Mesothelial cell of epicardium (in vitro differentiated cells): ENCODE data around the gene PNP. TPM values are rescaled to one million over a fixed set of nuclear protein-coding genes. Genes with fewer than 3 reads are reported as not detected.
"Not testable (repeated sequence)": the region's sequence is repeated elsewhere in the genome, so short reads cannot be mapped to it uniquely, and the experiment has no call there.

Experiments
- DNase-seq, 2 experiments: peaks; one replicate each; pipeline ENCODE4 v3.0.0; 2021; ENCODE audit warnings: low spot score in 2 of 2; ENCODE audit not compliant: unreplicated experiment in 2 of 2
- H3K27ac Mint-ChIP-seq: 2 replicates; pipeline ENCODE4 v1.8.0; 2021; ENCODE audit warnings: mixed read lengths
- H3K27me3 Mint-ChIP-seq: 2 replicates; pipeline ENCODE4 v1.8.0; 2021; ENCODE audit warnings: low read depth, mixed read lengths
- H3K36me3 Mint-ChIP-seq: 2 replicates; pipeline ENCODE4 v1.8.0; 2021; ENCODE audit warnings: mixed read lengths
- H3K4me1 Mint-ChIP-seq: 2 replicates; pipeline ENCODE4 v1.8.0; 2021; ENCODE audit warnings: mixed read lengths
- H3K4me3 Mint-ChIP-seq: 2 replicates; pipeline ENCODE4 v1.8.0; 2021; ENCODE audit warnings: mild to moderate bottlenecking, moderate library complexity, mixed read lengths
- H3K9me3 Mint-ChIP-seq: 2 replicates; pipeline ENCODE4 v1.8.0; 2021; ENCODE audit warnings: mixed read lengths
- total RNA-seq: library from RNA; stranded (reverse); gene quantifications from 3 replicates; pipeline ENCODE4 v1.2.1, GENCODE V29; 2021
- TF ChIP-seq, protein P1 (sequence below): fragments of 200-600 bp; sonication (generic); IDR thresholded peaks from one replicate; pipeline ENCODE4 v1.5.0; 2021; ENCODE audit warnings: antibody characterized with exemption; ENCODE audit not compliant: unreplicated experiment

Gene PNP
- total RNA-seq, 1 donor from 2014 or later = 10.3 TPM

DNA sequence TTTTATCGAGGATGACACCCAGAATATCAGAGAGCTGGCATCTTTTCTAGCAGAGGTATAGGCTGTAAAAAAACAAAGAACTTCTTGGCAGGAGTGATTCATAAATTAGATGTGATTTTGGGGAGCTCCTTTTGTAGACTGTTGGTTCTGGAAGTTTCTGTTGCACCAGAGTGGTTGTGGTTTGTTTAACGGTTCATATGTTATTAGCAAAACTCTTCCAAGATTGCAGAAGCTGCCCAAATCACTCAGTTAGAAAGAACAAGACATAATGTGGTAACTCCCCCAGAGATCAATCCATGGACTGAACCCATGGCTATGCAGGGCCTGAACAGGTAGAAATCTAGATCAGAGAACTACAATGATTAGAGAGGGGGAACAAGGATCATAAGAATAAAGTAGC lies 29.4 kb downstream of the PNP start:
- Mint-ChIP-seq H3K27ac (no peak overlapping the region), H3K4me3 (no peak overlapping the region), H3K27me3 (no peaks in the 10 kb centered on the region), H3K9me3 (no peaks in the 10 kb centered on the region), H3K4me1 (peaks cover 1% of the 10 kb centered on the region), H3K36me3 (no peaks in the 10 kb centered on the region)
- TF ChIP-seq, protein P1, sequence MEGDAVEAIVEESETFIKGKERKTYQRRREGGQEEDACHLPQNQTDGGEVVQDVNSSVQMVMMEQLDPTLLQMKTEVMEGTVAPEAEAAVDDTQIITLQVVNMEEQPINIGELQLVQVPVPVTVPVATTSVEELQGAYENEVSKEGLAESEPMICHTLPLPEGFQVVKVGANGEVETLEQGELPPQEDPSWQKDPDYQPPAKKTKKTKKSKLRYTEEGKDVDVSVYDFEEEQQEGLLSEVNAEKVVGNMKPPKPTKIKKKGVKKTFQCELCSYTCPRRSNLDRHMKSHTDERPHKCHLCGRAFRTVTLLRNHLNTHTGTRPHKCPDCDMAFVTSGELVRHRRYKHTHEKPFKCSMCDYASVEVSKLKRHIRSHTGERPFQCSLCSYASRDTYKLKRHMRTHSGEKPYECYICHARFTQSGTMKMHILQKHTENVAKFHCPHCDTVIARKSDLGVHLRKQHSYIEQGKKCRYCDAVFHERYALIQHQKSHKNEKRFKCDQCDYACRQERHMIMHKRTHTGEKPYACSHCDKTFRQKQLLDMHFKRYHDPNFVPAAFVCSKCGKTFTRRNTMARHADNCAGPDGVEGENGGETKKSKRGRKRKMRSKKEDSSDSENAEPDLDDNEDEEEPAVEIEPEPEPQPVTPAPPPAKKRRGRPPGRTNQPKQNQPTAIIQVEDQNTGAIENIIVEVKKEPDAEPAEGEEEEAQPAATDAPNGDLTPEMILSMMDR = no peak
- DNase-seq = no peak

DNA sequence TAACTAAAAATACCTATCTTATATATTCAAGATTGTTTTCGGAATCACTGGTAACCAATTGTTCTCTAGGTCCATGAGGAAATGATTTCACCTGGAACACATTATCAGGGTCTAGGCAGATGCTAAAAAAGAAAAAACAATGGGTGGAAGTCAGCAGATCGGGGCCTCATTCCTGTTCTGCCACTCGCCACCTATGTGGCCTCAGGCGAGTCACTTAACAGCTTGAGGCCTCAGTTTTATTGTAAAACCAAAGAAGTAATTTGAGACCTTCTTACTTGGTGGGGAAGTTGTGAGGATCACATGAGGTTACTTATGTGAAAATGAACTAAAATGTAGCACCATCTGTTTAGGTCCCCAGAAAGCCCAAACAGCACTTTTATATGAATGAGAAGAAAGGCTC lies 29.9 kb downstream of the PNP start:
- H3K27ac Mint-ChIP-seq = no peak overlapping the region
- H3K9me3 Mint-ChIP-seq = no peaks in the 10 kb centered on the region
- H3K4me3 Mint-ChIP-seq = no peak overlapping the region
- no peaks in the 10 kb centered on the region for H3K27me3 Mint-ChIP-seq
- DNase-seq = no peak
- TF ChIP-seq, protein P1 = no peak
- no peaks in the 10 kb centered on the region for H3K36me3 Mint-ChIP-seq
- peaks cover 1% of the 10 kb centered on the region for H3K4me1 Mint-ChIP-seq

DNA sequence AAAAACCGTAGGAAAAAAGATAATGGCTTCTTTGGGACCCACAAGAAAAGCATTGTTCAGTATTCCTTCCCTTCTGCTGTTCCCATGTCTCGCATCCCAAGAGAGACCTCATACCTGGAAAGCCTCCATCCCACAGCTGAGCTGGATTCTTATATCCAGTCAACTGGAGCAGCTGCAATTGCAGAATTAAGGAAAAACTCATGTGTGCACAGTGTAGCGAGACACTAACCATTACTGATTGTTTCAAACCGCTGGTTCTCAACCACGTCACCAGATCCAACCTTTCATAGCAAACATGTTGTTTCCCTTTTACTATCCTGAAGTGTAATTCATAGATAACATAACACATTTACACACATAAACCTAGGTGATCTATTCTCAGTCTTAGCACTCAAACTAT lies 30.7 kb downstream of the PNP start:
- Mint-ChIP-seq H3K27me3 (no peaks in the 10 kb centered on the region), H3K36me3 (no peaks in the 10 kb centered on the region), H3K4me3 (no peak overlapping the region), H3K27ac (no peak overlapping the region), H3K4me1 (peaks cover 1% of the 10 kb centered on the region), H3K9me3 (no peaks in the 10 kb centered on the region)
- TF ChIP-seq, protein P1 = no peak
- no peak for DNase-seq

DNA sequence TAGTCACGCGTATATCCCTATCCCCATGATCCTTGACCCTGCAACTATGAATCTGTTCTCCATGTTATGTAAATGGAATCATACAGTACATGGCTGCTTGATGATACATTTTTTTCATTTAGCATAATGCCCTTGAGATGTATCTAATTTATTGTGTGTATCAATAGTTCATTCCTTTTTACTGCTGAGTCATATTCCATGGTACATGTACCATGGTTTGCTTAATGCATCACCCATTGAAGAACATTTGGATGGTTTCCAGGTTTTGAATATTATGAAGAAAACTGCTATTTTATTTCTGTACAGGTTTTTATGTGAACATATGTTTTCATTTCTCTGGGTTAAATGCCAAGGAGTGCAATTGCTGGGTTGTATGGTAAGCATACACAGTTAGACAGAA lies 32.1 kb downstream of the PNP start:
- TF ChIP-seq, protein P1 = no peak
- Mint-ChIP-seq H3K4me3 (no peak overlapping the region), H3K36me3 (no peaks in the 10 kb centered on the region), H3K27me3 (no peaks in the 10 kb centered on the region), H3K9me3 (no peaks in the 10 kb centered on the region), H3K4me1 (peaks cover 1% of the 10 kb centered on the region), H3K27ac (no peak overlapping the region)
- no peak for DNase-seq

DNA sequence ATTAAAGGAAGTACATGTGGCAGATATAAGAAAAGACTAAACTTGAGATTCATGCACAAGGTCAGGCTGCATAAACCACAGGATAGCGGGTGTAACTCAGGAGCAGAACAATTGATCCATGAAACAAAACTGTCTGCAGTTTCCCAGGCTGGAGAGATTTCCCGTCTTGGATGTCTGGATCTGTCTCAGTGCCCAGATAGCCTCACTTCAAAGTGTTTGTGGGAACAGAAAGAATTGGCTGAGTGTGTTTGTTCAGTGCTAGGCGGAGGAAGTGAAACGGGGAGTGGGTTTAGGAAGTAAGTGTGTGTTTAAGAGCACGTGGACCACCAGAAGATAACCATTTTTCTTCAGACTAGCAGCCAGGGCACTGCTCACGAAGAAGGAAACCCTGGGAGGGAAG lies 34.7 kb downstream of the PNP start:
- no peak overlapping the region for H3K4me3 Mint-ChIP-seq
- TF ChIP-seq, protein P1 = no peak
- H3K4me1 Mint-ChIP-seq = no peaks in the 10 kb centered on the region
- H3K27ac Mint-ChIP-seq = no peak overlapping the region
- H3K9me3 Mint-ChIP-seq = no peaks in the 10 kb centered on the region
- no peaks in the 10 kb centered on the region for H3K27me3 Mint-ChIP-seq
- no peak for DNase-seq
- no peaks in the 10 kb centered on the region for H3K36me3 Mint-ChIP-seq

DNA sequence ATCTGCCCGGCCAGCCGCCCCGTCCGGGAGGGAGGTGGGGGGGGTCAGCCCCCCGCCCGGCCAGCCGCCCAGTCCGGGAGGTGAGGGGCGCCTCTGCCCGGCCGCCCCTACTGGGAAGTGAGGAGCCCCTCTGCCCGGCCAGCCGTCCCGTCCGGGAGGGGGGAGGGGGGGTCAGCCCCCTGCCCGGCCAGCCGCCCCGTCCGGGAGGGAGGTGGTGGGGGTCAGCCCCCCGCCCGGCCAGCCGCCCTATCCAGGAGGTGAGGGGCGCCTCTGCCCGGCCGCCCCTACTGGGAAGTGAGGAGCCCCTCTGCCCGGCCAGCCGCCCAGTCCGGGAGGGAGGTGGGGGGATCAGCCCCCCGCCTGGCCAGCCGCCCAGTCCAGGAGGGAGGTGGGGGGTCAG lies 37.1 kb downstream of the PNP start:
- H3K4me3 Mint-ChIP-seq, H3K36me3 Mint-ChIP-seq, H3K4me1 Mint-ChIP-seq: not testable (repeated sequence)

DNA sequence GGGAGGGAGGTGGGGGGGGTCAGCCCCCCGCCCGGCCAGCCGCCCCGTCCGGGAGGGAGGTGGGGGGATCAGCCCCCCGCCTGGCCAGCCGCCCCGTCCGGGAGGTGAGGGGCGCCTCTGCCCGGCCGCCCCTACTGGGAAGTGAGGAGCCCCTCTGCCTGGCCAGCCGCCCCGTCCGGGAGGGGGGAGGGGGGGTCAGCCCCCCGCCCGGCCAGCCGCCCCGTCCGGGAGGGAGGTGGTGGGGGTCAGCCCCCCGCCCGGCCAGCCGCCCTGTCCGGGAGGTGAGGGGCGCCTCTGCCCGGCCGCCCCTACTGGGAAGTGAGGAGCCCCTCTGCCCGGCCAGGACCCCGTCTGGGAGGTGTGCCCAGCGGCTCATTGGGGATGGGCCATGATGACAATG lies 37.5 kb downstream of the PNP start:
- not testable (repeated sequence) for H3K4me3 Mint-ChIP-seq, H3K9me3 Mint-ChIP-seq

More for the DNA sequence above, 37.1 kb downstream of the PNP start:
- not testable (repeated sequence) for H3K27ac Mint-ChIP-seq, H3K9me3 Mint-ChIP-seq, DNase-seq
- H3K27me3 Mint-ChIP-seq = peaks cover 10% of the 10 kb centered on the region

DNA sequence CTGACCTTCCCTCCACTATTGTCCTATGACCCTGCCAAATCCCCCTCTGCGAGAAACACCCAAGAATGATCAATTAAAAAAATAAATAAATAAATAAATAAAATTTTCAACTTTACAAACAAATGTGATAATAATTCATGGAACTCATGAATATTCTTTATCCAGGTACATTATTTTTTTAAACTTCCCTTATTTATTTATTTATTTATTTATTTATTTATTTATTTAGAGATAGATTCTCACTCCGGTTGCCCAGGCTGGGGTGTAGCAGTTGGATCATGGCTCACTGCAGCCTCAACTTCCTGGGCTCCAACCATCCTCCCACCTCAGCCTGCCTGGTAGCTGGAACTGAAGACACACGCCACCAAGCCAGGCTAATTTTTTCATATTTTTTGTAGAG lies 38.3 kb downstream of the PNP start:
- not testable (repeated sequence) for H3K9me3 Mint-ChIP-seq

More for the DNA sequence above, 37.5 kb downstream of the PNP start:
- not testable (repeated sequence) for H3K36me3 Mint-ChIP-seq, H3K27ac Mint-ChIP-seq, H3K4me1 Mint-ChIP-seq, DNase-seq
- peaks cover 12% of the 10 kb centered on the region for H3K27me3 Mint-ChIP-seq

More for the DNA sequence above, 38.3 kb downstream of the PNP start:
- not testable (repeated sequence) for H3K27ac Mint-ChIP-seq, H3K4me3 Mint-ChIP-seq, DNase-seq, H3K4me1 Mint-ChIP-seq, H3K36me3 Mint-ChIP-seq
- H3K27me3 Mint-ChIP-seq = peaks cover 17% of the 10 kb centered on the region
